Panc1 (cell line): ENCODE data around the gene TANGO2. TPM values are rescaled to one million over a fixed set of nuclear protein-coding genes. Genes with fewer than 3 reads are reported as not detected.

ENCODE experiments used
- ATAC-seq: fragments of 200-7000 bp; cut with Tn5 transposase; 2 replicates; pipeline ENCODE4 v1.9.1; 2020; ENCODE audit warnings: mild to moderate bottlenecking, moderate library complexity
- Bru-seq: library from RNA; stranded (reverse); fragments of 400-500 nt; gene quantifications from one replicate; lab custom pipeline; 2021; lab: Mats Ljungman, UMichigan
- BruChase-seq, 2 experiments: library from RNA; stranded (reverse); fragments of 400-500 nt; gene quantifications; one replicate each; lab custom pipeline; 2021; lab: Mats Ljungman, UMichigan
- BruUV-seq: library from RNA; stranded (reverse); fragments of 400-500 nt; replicated peaks from 2 replicates; lab custom pipeline; 2021; lab: Mats Ljungman, UMichigan
- CTCF ChIA-PET: fragments of 300-600 bp; sonication (Branson Sonifier 250); formaldehyde crosslinking; loops from one replicate; lab custom pipeline; 2022; ENCODE audit warnings: antibody characterized with exemption; lab: Charles Lee
- POLR2A ChIA-PET: fragments of 300-600 bp; sonication (Branson Sonifier 250); formaldehyde crosslinking; loops from one replicate; lab custom pipeline; 2022; ENCODE audit warnings: antibody characterized with exemption; lab: Charles Lee
- DNase-seq: peaks from one replicate; pipeline ENCODE4 v3.0.0-alpha.2; 2010; ENCODE audit warnings: low read depth, low spot score
- H3K27ac ChIP-seq: 2 replicates; pipeline ENCODE4 v1.5.1; 2011; ENCODE audit warnings: mild to moderate bottlenecking, low read length, inconsistent platforms
- H3K27me3 ChIP-seq: fragments of 200-500 bp; sonication (Bioruptor generic); 2 replicates; pipeline ENCODE4 v1.6.0; 2014; ENCODE audit warnings: low read length, inconsistent platforms; ENCODE audit not compliant: control insufficient read depth, insufficient read depth
- H3K36me3 ChIP-seq: fragments of 200-500 bp; sonication (Bioruptor generic); 2 replicates; pipeline ENCODE4 v1.5.1; 2014; ENCODE audit warnings: inconsistent platforms, mild to moderate bottlenecking, low read length, moderate library complexity; ENCODE audit not compliant: control insufficient read depth, insufficient read depth
- H3K4me1 ChIP-seq: 2 replicates; pipeline ENCODE4 v1.5.1; 2011; ENCODE audit warnings: inconsistent platforms, mild to moderate bottlenecking, low read length, moderate library complexity; ENCODE audit not compliant: control insufficient read depth, insufficient read depth
- H3K4me3 ChIP-seq, 2 experiments: 2 replicates each; pipeline ENCODE4 v1.5.1; 2011 to 2012; ENCODE audit warnings: low read depth in 2 of 2, low read length in 2 of 2, mild to moderate bottlenecking in 2 of 2, inconsistent platforms in 1 of 2, moderate library complexity in 1 of 2
- H3K9me3 ChIP-seq: fragments of 200-500 bp; sonication (Bioruptor generic); 2 replicates; pipeline ENCODE4 v1.5.1; 2014; ENCODE audit warnings: low read depth, mild to moderate bottlenecking, inconsistent platforms, low read length, moderate library complexity; ENCODE audit not compliant: control insufficient read depth, insufficient read depth
- CTCF ChIP-seq: fragments of 450-650 bp; IDR thresholded peaks from 2 replicates; pipeline ENCODE4 v1.5.1; 2017; ENCODE audit warnings: mild to moderate bottlenecking
- POLR2AphosphoS5 ChIP-seq: IDR thresholded peaks from 2 replicates; pipeline ENCODE4 v1.6.1; 2012; ENCODE audit warnings: mild to moderate bottlenecking, low read depth, low read length, moderate library complexity
- REST ChIP-seq, 2 experiments: IDR thresholded peaks; 2 replicates each; pipeline ENCODE4 v1.6.1; 2011 to 2012; ENCODE audit warnings: low read depth in 2 of 2, control low read depth in 1 of 2, low read length in 1 of 2, mild to moderate bottlenecking in 1 of 2, moderate library complexity in 1 of 2; ENCODE audit not compliant: insufficient read depth in 1 of 2
- SIN3A ChIP-seq: IDR thresholded peaks from 2 replicates; pipeline ENCODE4 v1.6.1; 2012; ENCODE audit warnings: low read depth, mild to moderate bottlenecking, low read length, moderate library complexity, borderline replicate concordance; ENCODE audit not compliant: insufficient read depth
- TCF7L2 ChIP-seq: IDR thresholded peaks from 2 replicates; pipeline ENCODE4 v1.6.1; 2011; ENCODE audit warnings: mild to moderate bottlenecking, low read depth, low read length, inconsistent platforms
- in situ Hi-C: cut with HindIII; loops from 2 replicates; pipeline ENCODE4 v1.10.0; 2016; ENCODE audit warnings: low sequenced_read_pairs, low pct_unique_long_range_greater_than_20kb
- intact Hi-C: fragments of 100-400 bp; cut with micrococcal nuclease; formaldehyde crosslinking; loops from one replicate; pipeline ENCODE4 v1.10.0; 2022; ENCODE audit not compliant: unreplicated experiment
- long read RNA-seq: library from polyadenylated mRNA; unstranded; transcript quantifications from one replicate; pipeline ENCODE4 v2.0.0, GENCODE V29; 2021; ENCODE audit not compliant: unreplicated experiment
- polyA plus RNA-seq: library from polyadenylated mRNA; unstranded; fragments of >200 nt; gene quantifications from one replicate; pipeline ENCODE4 v1.2.1, GENCODE V29; 2012; ENCODE audit warnings: missing spikeins; ENCODE audit not compliant: insufficient read length
- total RNA-seq: library from RNA; stranded (reverse); gene quantifications from one replicate; pipeline ENCODE4 v1.2.1, GENCODE V29; 2021; ENCODE audit not compliant: unreplicated experiment

Gene TANGO2, protein sequence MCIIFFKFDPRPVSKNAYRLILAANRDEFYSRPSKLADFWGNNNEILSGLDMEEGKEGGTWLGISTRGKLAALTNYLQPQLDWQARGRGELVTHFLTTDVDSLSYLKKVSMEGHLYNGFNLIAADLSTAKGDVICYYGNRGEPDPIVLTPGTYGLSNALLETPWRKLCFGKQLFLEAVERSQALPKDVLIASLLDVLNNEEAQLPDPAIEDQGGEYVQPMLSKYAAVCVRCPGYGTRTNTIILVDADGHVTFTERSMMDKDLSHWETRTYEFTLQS
- total RNA-seq (32.2 TPM), Bru-seq, nascent RNA (percentile 59 among the genes with signal in this experiment), BruChase-seq, experiment 1, labeled RNA remaining after a 2-hour chase (percentile 65 among the genes with signal in this experiment), BruChase-seq, experiment 2, labeled RNA remaining after a 6-hour chase (percentile 61 among the genes with signal in this experiment)
- polyA plus RNA-seq = 38.0 TPM
- long read RNA-seq, transcript TANGO2-201 (9 exons, 2,273 nt) = major isoform, 5 of 88 reads
- long read RNA-seq, partial matches to known transcripts = 10 of 88 reads
- long read RNA-seq, other reads (novel, unspliced or antisense) = 55 of 88 reads

DNA sequence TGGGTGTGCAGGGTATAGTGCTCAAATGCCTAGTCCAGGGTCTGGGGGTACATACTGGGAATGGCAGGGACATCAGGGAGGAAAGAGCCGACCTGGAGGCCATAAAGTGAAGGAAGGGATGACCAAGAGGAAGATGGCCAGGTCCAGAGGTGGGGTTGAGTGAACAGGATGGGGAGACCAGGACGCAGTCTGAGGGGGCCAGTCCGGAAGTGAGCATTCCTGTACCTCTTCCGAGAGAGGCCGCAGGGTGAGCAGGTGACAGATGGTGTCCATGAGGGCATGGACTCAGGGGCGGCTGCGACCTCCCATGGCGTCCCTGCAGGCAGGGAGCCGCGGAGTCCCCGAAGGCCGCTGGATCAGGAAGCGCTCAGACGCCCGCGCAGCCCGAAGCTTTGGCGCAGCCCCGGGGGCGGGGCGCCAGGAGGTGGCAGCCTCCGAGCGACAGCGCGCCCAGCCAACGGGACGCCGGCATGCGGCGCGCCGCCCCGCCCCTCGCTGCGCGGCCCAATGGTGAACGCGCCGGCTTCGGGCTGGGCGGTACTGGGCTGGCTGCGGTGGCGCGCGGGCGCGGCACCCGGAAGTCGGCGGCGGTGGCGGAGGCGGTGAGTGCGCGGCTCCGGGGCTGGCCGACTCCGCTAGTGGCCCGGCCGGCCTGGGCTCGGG lies at the start of gene TANGO2:
TSS of gene TANGO2 (plus strand) at position 578 of the 663 bp plus-strand sequence. CDS start 15,689 bp downstream, outside the sequence.
- intact Hi-C loops = no loop called here
- Histone ChIP-seq H3K36me3 (no peaks in the 10 kb centered on the region; the same call in 1 of the 2 replicates), H3K4me1 (peaks cover 3% of the 10 kb centered on the region; the same call in 1 of the 2 replicates), H3K27ac (peak within 1 kb of the TSS; percentile 81), H3K9me3 (no peaks in the 10 kb centered on the region), H3K4me3 (peak within 1 kb of the TSS; percentile 70 to 81), H3K27me3 (no peaks in the 10 kb centered on the region)
- CTCF ChIA-PET = no interaction called here
- TF ChIP-seq REST (IDR thresholded peaks at IDR 0.05; ENCODE audit: insufficient read depth in 1 of 2, low read depth in 2 of 2, low read length in 1 of 2) (no peak), SIN3A (0 out of 2 replicates have a peak, but pooled peaks have one; percentile 20), CTCF (no peak), POLR2AphosphoS5 (peak; percentile 58), TCF7L2 (no peak)
- POLR2A ChIA-PET = interaction anchor here (0.6 kb wide), 1 partner anchor 218 kb away, joined by 9 read pairs; no protein-coding TSS in a partner anchor
- ATAC-seq = peak; percentile 92
- DNase-seq = no peak
- no TSS peak for BruUV-seq
- in situ Hi-C loops = no loop called here

DNA sequence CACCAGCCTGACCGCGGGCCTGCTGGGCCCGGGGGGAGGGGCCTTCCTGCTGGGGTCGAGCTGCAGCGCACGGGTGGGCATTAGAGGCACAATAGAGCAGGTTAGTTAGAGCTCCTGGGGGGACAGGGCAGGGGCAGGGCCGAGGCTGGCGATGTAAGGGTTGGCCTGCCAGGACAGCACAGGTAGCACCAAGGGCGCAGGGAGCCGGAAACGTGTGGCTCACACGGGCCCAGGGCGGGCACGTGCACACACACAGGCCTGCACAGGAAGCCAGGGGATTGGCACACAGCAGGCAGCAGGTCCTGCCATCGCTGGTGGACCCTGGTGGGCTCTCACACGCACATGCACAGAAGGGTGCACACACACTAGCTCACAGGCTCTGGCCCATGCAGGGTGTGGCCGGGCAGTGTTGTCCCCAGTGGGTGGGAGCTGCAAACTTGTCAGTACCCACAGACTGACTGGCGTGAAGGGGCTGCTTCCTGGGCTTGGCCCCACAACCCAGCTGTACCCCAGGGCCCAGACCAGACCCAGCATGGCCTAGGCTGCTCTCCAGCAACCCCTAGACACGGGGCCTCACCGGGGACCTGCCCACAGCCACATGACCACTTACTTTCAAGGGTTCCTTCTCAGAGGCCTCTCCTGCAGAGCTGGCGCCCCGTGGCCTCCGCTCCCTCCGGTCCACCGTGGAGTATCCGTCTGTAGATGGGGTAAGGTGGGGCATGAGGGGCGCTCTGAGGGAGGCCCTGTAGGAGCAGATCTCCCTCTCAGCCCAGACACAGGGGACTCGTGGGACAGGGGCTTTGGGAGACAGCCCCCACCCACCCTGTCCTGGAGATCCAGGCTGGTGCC lies 49.4 kb upstream of the TANGO2 start:
- Histone ChIP-seq H3K27me3 (no peaks in the 10 kb centered on the region), H3K27ac (no peak overlapping the region), H3K4me3 (no peak overlapping the region), H3K36me3 (no peaks in the 10 kb centered on the region), H3K9me3 (no peaks in the 10 kb centered on the region), H3K4me1 (peaks cover 11% of the 10 kb centered on the region)
- in situ Hi-C loops = no loop called here
- ChIA-PET CTCF (no interaction called here), POLR2A (no interaction called here)
- TF ChIP-seq POLR2AphosphoS5 (no peak), CTCF (no peak), TCF7L2 (no peak), REST (IDR thresholded peaks at IDR 0.05; ENCODE audit: insufficient read depth in 1 of 2, low read depth in 2 of 2, low read length in 1 of 2) (no peak), SIN3A (no peak)
- DNase-seq (no peak), ATAC-seq (no peak)
- no TSS peak for BruUV-seq
- intact Hi-C loops = loop anchor here (5.0 kb wide), 1 partner anchor 41 kb away; no protein-coding TSS in a partner anchor
